CD4-positive, alpha-beta T cell treated with Interleukin-4 for 4 hours (primary cell): ENCODE results near the gene ASB18.
"Not testable (repeated sequence)": the region's sequence is repeated elsewhere in the genome, so short reads cannot be mapped to it uniquely, and the experiment has no call there.

ENCODE experiments used
- DNase-seq: peaks from one replicate; pipeline ENCODE4 v3.0.0-alpha.2; 2020

Gene ASB18, protein sequence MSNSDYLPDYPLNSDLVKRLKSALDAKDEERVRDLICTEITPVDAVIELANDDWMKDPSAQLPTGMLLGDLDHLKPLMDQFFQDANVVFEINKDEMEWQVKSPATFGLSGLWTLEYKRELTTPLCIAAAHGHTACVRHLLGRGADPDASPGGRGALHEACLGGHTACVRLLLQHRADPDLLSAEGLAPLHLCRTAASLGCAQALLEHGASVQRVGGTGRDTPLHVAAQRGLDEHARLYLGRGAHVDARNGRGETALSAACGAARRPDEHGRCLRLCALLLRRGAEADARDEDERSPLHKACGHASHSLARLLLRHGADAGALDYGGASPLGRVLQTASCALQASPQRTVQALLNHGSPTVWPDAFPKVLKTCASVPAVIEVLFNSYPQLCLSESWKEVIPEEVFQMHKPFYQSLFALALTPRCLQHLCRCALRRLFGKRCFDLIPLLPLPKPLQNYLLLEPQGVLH

DNA sequence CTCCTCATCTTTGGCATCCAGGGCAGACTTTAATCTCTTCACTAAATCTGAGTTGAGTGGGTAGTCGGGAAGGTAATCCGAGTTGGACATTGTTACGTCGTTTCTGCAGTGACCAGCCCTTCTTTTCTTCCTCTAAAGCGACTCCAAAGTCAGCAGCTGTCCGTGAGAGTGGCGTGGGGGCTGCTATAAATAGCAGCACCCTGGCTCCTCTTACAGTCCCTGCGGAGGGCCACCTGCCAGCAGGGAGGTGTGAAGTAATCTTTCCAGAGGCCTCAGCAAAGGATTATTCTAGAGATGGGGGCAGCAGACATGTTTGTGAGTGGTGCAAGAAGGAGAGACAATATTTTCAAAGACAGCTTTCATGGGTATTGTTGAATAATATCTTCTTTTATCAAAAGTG lies at the start of gene ASB18:
TSS of gene ASB18 (minus strand) at position 151 of the 400 bp plus-strand sequence. CDS start at position 90, 61 bp downstream.
- no peak for DNase-seq

DNA sequence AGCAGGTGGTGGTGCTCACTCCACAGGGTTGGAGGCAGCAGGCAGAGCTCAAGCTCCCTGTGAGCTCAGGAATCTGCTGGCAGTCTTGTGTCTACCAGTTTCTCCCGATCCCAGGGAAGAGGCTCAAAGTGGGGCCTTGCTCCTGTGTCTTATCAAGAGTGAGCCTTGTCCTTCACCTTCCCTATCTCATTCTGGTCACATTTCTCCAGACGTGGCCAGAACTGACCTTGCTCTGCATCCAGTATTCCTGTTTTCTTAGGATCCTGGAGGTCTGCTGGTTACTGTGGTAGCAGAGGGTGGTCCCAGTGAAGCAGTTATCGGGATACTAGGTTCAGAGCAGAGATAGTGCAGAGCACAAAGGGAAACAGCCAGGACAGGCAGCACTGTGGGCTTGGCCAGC lies 47.1 kb upstream of the ASB18 start:
- DNase-seq: no peak

DNA sequence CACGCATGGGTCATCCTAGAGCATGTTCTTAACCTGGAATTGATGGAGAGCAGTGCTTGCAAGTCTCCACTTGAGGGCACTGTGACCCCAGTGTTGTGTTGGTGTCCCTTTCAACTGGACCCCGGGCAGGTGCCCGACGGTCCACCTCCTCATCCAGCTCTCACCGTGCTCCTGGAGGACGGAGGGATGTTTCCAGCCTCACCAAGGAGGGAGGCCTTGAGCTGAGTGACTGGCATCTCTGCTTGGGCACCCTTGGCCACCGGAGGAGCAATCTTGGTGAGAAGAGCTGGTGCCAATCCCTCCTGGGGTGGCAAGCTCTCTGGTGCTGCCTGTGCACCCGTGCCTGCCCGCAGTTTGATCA lies 45.4 kb upstream of the ASB18 start:
- DNase-seq: no peak

DNA sequence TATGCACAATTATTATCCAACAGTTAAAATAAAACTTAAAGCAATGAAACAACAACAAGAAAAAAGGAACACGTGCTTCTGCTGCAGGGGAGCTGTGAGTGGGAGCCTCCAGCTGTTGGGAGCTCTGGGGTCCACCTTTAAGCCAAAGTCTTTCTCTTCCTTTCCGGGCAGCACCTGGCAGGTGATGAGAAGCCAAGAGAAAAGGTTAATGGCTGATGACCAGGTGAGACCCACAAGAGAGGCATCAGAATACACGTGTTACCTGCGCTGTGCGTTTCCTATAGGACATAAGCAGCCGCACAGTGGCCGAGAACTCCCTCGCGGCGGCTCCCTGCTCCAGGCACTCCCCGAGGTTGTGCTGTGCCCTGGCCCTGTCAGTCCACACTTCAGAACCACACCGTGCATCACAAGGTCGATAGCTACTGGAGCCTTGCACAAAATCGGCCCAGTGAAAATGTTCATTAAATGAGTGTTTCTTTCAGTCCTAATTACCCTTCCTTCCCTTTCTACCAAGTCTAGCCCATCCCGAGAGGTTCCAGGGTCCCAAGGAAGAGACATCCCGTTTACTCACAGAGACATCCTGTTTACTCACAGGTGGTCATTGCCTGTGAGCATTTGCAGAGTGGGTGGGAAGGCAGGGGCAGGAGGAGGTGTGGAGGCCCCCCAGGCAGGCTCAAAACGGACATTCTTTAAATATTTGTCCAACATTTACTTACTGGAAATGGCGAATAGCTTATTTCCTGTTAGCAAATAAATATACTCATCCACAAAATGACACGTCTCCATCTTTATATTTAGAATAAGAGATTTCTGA lies 44.9 kb upstream of the ASB18 start:
- no peak for DNase-seq

DNA sequence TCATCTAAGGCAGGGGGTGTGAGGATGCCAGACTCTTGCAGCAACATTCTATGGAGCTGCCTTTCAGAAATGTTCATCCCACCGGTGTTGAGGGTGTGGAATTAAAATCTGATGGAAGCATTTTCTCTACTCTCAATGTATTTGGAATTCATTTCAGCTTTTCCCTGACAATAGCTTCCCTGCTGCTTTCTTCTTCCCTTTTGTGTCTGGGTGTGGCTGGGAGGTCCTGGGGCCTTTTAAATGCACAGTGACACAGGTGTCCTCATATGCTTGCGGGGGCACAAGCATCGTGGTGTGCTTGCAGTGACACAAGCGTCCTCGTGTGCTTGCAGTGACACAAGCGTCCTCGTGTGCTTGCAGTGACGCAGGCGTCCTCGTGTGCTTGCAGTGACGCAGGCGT lies 43.4 kb upstream of the ASB18 start:
- no peak for DNase-seq

DNA sequence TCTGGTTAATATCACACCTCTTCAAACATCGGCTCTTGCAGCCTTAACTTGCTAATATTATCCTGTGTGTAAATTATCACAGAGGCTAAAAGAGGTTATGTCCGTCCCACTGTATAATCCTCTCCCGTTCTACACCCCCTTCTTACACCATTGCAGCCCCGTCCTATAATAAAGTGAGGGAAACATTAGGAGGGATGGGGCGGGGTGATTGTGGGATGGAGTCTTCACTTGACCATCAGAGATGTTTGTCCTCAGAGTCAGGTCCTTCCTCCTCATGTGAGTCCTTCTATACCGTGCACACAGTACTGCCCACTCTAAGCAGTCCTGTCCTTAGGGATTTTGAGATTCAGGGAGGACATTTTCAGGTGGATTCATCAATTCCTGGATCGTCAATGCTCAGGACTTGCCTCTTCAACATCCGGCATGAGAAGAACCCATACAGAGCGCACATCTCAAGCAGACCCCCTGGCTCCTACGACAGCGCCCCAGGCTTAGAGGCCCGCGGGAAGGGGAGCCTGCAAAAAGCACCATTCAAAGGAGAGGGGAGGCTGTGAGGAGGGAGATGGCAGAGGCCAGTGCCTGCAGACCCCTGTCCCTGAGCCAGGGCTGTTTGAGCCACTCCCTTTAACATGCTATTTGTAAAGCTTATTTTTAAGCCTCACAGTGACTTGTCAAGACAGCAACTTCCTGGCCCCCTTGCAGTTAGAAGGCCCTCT lies 42.8 kb upstream of the ASB18 start:
- no peak for DNase-seq

DNA sequence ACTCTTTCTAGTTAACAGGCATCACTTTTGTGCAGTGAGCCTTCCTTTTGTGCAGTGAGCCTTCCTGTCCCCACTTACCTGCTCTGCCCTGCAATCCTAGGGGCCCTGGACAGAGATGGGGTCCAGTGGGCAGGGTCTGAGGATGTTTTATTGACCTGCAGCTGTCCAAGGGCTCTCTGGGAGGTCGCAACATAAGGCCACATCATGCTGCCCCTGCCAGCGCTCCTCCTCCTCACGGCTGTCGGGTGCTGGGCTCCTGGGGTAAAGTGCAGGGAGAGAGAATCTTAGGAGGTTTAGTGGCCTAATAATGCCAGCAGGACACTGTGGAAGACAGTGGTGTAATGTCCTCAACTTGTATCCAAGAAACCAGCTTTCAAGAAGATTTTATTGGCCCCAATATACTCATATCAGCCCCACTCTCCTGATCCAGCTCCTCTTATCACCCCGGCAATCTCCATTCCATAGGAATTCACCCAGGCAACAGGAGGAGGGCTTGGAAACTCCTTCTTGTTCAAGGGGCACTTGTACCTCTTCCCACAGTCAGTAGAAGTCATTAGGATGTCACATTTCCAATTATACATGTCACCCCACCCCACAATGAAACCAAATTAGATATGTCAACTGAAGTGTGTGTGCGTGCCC lies 41.9 kb upstream of the ASB18 start:
- DNase-seq: no peak

DNA sequence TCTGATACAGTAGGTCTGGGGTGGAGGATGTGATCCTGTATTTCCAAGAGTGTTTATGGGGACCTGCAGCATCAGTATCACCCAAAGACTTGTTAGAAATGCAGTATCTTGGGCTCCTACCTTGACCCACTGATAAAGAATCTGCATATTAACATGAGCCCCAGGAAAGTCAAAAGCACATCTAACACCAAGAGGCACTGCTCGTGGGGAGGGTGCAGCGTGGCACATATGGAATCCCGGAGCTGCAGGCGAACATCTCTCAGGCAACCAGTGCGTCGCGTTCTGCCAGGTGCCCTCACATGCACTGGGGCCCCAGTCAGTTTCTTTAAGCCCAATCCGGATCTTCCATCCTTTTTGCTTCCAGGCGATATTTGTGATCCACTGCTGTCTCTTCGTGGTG lies 41.3 kb upstream of the ASB18 start:
- DNase-seq: no peak

DNA sequence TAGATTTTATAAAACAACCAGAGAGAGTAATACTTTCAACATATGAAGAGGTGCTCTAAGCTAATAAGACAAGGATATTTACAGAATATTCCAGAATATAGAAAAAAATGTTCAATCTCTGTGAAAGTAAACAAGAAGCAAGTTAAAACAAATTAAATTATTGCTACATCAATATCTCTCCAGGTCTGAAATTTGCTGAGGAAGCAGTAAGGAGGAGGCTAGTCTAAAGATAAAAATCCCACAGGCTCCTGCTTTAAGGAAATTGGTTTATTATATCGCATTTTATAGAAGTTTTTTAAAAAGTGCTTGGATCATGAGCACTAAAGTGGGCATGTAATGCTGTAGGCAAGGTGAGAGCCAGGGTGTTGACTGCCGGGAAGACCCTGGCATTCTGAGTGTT lies 39.7 kb upstream of the ASB18 start:
- DNase-seq: no peak

DNA sequence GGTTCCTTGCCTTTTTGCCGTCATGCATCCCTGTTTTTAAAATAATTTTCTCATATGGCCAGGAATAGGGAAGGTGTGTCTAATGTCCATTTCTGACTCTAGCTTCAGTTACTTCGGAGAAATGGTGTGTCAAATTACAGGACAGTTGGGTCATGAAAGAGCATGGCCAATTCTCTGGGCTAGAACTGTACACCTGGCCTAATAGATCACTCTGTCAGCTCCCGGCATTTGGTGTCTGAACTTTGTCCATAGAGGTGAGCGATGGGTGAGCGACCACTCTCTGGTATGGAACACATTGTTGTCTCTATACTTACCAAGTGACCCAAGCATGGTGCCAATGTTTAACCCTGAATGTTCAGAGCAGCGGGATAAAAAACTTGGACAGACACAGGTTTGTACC lies 38.3 kb upstream of the ASB18 start:
- DNase-seq: no peak

DNA sequence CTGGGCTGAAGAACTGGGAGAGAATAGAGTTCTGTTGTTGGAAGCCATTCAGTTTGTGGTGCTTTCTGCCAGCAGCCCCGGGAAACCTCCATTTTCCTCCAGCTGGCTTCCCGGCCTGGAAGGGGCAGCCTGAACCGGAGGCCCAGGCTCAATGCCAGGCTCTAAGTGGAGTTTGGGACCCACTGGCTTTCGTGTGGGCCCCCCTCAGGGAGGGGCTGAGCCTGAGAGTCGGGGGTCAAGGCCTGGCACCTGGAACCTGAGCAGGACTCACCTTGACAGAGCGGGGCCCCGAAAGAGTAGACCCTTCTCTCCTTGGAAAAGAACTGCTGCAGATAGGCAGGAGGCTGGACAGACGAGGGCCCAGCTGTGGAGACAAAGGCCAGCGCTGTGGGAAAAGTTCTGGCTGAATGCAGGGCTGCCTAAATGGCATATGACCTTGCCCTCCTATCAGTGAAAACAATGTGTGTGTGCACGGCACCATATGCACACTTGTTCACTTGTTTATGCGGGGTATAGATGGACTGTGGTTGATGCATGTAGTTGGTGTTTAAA lies 34.8 kb upstream of the ASB18 start:
- DNase-seq: no peak

DNA sequence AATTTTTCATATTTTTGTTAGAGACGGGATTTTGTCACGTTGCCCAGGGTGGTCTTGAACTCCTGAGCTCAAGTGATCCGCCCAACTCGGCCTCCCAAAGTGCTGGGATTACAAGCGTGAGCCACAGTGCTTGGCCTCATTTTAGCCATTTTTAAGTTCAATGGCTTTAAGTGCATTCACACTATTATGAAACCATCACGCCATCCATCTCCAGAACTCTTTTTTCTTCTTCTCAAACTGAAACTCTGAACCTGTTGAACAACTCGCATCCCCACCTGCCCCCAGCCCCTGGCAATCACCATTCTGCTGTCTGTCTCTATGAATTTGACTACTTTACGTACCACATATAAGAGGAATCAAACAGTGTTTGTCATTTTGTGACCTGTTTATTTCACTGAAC lies 31.3 kb upstream of the ASB18 start:
- no peak for DNase-seq

DNA sequence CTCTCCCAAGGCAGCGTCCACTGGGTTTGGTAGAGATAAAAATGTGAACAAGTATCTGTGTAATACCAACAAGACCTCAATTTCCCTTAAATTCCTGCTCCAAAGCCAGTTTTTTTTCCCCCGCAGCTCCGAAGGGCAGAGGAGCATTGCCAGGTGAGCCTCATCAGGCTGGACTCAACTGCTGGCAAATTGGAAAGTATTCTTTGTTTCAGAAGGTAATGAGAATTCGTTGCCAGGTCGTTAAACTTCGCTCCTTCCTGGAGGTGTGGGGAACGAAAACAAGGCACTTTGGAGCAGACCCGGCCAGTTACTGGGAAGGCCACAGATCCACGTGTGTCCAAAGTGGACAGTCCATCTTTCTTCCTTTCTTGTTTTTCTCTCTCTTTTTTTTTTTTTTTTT lies 30.4 kb upstream of the ASB18 start:
- DNase-seq: no peak

DNA sequence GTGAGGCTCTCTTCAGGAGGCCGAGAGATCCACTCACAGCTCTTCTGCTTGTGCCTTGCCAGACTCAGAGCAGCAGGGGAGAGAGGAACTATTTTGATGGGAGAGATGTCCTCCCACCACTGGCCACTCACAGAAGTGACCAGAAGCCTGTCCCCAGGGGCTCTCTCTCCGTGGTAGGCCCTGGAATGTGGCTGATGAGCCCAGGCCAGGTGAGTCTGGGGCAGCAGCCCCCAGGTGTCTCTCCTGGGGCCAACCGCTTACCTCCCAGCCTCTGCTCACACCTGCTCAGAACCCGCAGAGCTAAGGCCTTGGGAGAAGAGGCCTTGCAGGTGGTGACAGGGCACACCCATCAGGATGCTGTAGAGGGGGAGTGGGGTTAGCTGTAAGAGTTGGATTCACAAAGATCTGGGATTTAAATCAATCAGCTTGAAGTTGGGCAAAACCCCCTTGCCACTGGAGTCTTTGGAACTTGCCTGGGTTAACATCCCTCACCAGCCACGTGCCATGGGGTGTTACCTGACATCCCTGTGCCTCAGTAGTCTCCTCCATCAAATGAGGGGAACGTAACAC lies 29.1 kb upstream of the ASB18 start:
- no peak for DNase-seq

DNA sequence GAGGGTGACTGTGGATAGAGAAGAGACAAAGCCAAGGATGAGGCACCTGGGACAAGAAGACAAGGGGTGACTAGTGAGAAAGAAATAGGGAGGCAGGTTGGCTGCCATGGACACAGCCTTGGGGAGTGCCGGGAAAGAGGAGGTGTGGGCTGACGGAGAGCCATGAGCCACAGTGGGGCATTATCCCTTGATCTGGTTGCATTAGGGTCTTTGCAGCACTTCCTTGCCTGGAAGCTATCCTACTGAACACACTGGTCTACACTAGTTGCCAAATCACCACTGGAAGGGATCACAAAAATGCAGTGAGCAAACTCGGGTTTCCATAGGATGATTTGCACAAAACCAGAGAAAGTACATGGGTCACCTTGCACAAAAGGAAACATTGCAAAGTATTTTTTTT lies 27.7 kb upstream of the ASB18 start:
- no peak for DNase-seq

DNA sequence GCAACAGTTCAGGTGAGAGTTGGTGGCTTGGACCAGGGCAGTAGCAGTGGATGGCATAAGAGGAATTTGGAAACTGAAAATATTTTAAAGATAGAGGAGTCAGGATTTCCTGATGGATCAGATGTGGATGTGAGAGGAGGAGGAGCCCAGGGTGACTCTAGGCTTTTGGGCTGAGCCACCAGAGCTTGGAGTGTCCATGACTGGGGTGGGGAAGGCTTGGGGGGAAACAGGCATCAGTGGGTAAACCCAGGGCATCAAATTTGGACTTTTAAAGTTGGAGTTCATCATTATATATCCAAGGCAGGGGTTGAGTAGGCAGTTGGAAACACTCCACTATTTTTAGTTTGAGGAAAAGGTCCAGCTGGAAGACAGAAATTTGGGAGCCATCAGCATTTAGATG lies 27.3 kb upstream of the ASB18 start:
- no peak for DNase-seq

DNA sequence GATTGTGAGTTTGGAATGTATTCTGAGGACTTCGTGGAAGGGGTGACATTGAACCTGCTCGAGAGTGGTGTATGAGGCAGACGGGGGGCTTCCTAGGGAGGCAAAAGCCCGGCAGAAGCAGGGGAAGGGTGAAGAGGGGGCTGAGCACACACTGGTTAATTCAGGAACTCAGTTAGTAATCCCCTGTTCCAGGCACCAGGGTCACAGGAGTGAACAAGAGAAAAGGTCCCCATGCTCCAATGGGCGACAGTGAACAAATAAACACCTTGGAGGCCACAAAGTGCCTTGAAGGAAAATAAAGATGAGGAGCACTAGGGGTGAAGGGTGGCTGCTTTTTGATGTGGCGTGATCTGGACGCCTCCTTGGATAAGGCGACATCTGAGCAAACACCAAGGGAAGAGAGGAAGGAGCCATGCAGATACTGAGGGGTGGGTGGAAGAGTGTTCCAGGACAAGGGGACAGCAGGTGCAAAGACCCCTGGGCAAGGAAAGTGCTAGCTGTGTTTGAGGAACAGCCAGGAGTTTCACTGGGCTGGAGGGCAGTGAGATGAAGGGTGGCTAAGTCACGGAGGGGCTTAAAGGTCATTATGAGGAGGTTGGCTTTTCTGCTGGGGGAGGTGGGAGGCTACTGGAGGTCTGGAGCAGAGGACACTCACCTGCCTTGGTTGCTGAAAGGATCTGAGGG lies 26.7 kb upstream of the ASB18 start:
- no peak for DNase-seq

DNA sequence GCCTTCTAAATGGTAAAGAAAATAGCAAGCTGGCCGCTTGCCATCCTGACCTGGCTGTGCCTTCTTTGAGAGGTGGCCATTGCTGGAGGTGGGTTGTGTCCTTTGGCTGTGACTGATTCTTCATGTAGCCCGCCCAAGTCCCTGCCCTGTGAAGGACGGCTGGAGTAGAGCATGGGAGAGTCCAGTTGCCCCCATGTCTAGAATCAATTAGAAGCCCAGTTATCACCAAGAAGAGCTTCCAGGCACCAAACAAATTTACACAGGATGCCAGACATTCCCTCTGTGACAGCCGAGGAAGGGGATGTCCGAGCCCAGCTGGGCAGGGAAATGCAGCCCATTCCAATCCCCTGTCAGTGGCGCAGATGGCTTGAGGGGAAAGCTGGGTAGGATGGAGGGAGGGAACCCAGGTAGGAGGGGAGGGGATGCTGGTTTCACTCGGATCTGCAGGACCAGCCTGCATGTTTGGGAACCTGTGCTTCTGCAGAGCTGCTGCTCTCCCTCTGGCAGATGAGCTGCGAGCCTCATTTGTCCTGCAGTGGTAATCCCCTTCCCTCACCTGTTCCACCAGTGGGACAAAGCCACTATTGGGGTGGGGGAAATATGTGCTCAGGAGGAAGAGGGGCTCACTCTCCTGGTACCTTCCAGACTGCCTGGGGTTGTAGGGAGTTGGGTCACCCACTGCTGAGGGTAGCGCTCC lies 25.7 kb upstream of the ASB18 start:
- DNase-seq: no peak

DNA sequence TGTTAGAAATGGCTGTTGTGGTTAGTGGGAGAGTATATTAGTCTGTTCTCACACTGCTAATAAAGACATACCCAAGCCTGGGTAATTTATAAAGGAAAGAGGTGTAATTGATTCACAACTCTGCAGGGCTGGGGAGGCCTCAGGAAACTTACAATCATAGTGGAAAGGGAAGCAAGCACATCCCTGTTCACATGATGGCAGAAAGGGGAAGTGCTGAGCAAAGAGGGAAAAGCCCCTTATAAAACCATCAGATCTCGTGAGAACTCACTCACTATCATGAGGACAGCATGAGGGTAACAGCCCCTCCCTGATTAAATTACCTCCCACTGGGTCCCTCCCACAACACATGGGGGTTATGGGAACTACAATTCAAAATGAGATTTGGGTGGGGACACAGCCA lies 24.2 kb upstream of the ASB18 start:
- not testable (repeated sequence) for DNase-seq

DNA sequence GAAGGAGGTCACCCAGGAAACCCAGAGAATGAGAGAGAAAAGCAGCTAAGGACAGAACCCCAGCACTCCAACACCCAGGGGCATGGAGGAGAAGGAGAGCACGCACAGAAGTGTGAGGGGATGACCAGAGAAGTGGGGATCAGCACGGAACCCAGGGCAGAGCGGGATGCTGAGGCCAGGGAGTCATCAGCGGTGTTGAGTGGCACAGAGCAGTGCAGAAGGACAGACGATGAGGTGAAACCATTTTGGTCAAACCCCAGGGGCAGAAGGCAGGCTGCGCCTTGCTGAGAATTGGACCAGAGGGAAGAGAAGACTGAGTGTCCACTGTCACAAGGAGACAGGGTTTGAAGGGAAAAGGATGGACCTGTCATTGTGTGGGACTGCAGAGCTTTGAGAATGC lies 23.4 kb upstream of the ASB18 start:
- no peak for DNase-seq

DNA sequence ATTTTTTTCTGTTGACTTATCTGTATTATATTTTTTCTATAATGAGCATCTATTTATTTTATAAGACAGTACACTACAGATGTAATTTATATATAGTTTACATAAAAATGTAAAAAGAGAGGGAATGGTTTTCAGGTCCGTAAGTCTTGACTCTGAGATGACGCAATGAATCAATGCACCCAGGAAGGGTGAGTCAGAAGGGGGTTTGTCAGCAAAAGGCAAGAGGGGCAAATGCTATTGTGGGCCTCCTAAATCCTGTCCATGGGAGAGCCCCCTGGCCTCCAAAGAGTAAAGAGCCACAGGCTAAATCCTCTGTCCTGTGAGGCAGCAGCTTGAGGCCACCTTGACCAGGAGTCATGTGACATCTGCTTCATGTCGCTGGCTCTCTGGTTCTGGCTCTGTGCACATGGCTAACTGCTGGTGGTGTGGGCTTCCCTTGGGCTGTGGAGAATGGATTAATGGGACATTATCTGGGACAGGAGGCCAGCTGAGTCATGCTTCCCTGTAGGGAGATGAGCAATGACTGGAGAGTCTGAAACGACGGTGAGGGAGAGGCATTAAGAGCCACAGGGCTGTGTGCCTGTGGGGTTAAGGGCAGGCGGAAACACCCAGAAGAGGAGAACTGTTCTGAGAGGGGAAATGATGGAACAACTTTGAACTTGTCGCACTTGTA lies 22.8 kb upstream of the ASB18 start:
- DNase-seq: no peak
